Ecto neural progenitor cell (in vitro differentiated cells): ENCODE data around the gene DNAJC27.
"Not testable (repeated sequence)": the region's sequence is repeated elsewhere in the genome, so short reads cannot be mapped to it uniquely, and the experiment has no call there.

Experiments used
- DNase-seq: peaks from one replicate; pipeline ENCODE4 v3.0.0-alpha.2; 2018; ENCODE audit warnings: low spot score

The DNAJC27 gene

DNA sequence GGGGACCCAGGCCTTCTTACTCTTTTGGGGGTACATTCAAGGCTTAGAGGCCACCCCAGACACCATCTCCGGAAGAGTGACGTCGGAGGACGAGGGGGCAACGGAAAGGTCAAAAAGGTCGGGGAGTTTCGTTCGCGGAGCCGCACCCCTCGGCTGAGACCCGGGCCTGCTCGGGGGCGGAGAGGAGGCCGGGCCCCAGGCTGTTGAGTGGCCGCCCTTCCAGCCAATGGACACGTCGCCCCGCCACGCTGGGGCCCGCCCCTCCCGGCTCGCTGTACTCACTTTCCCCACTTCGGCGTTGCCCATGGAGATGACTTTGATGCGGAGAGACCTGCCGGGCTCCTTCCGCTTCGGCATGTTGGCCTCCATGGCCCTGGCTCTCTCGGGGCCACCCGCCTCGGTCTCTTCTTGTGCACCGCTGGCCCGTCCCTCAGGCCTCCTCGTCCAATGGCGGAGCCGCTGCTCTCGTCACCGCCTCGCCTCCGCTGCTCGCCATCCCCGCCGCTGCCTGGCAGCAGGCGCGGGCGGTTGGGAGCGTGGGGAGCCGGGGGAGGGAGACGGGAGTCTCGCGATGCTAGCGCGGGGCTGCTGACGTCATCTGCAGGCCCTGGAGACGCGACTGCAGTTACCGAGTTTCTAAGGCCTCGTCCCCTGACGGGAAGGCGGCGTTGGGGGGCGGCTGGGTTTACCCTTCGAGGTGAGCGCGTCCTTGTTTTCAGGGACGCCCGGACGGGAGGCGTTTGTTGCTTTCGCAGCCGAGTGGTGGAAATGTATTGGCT lies at the start of gene DNAJC27:
DNAJC27 (minus strand) TSS at position 420 of the 779 bp plus-strand sequence; CDS start at position 369, 51 bp downstream.
- peak; percentile 98 for DNase-seq

DNA sequence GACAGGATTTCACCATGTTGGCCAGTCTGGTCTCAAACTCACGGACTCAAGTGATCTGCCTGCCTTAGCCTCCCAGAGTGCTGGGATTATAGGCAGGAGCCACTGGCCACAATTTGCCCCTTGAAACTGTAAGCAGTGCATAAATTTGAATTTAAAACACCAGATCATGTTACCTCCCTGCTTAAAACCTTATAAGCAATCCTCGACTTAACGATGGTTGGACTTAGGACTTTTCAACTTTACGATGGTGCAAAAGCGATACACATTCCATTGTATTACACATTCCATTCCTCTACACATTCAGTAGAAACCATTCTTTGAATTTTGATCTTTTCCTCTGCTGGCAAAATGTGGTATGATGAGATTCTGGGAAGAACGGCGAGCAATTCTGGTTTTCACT lies 46.9 kb upstream of the DNAJC27 start:
- no peak for DNase-seq

DNA sequence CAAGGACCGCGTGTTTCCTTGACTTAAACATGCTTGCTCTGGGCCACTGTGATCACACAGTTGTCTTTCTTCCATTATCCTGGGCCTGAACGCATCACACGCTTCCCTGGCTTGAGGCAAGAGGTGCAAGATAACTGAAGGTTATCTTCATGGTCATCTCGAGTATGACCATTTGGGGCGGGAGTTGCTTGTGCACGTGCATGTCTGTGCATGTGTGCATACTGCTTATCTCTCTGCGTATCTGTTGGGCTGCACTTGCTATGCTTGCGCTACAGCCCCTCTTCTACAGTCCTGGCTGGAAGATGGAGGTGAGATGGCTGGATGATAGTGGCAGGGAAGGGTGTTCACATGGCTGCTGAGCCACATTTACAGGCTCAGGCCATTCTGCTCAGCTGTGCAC lies 42.9 kb upstream of the DNAJC27 start:
- DNase-seq, result no peak

DNA sequence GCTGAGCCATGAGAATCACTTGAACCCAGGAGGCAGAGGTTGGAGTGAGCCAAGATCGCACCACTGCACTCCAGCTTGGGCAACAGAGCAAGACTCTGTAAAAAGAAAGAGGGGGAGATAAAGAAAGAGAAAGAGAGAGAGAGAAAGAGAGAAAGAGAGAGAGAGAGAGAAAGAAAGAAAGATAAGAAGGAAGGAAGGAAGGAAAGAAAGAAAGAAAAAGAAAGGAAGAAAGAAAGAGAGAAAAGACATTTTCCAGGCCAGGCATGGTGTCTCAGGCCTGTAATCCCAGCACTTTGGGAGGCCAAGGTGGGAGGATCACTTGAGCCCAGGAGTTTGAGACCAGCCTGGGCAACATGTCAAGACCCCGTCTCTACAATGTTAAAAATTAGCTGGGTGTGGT lies 39.6 kb upstream of the DNAJC27 start:
- DNase-seq, result not testable (repeated sequence)

DNA sequence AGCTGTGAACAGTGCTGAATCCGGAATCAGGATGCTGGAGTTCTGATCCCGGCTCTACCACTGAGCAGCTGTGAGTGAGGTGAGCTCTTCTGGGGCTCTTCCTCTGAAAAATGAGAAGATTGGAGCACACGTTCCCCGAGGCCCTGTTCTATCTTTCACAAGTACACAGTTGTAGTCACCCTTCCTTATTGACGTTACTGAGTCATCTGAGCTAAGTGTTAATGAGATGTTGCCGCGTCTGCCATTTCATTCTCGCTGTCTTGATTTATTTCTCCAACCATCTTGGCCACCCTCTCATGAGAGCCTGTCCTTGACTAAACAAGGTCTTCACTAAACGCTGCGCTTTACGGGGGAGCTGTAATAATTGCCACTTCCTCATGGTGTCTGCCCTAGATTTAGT lies 38.2 kb upstream of the DNAJC27 start:
- DNase-seq, result no peak

DNA sequence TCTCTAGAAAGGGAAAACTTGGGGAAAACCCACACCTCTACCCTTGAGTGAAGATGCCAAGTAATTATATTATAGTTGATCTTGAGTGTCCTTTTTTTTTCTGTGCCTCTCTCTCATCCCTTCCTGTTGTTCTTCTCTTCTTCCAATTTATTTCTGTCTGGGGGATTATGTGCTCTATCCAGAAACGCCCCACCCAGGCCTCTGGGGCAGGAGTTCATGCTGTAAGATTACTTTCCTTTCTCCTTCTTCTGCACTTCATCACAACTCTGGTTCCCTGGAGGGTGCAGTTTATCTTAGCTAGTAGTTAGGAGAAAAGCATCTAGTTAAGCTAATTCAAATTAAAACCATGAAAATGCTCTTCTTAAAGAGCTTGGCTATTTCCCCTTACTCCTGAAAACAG lies 30.3 kb upstream of the DNAJC27 start:
- DNase-seq, result no peak

DNA sequence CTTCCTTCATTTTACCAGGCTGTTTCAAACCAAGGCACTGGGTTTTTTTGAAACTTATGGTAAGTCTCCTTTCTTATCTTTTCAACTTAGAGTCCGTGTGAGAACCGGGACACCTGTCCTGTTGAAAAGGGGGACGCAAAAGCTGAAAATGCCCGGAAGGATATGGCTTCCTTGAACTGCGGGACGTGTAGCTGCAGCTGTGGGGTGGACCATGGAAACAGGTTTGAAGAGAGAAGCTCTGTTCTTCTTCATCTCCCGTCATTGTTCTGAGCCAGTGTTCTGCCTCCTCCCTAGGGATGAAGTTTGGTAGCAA lies 29.5 kb upstream of the DNAJC27 start:
- DNase-seq, result no peak

DNA sequence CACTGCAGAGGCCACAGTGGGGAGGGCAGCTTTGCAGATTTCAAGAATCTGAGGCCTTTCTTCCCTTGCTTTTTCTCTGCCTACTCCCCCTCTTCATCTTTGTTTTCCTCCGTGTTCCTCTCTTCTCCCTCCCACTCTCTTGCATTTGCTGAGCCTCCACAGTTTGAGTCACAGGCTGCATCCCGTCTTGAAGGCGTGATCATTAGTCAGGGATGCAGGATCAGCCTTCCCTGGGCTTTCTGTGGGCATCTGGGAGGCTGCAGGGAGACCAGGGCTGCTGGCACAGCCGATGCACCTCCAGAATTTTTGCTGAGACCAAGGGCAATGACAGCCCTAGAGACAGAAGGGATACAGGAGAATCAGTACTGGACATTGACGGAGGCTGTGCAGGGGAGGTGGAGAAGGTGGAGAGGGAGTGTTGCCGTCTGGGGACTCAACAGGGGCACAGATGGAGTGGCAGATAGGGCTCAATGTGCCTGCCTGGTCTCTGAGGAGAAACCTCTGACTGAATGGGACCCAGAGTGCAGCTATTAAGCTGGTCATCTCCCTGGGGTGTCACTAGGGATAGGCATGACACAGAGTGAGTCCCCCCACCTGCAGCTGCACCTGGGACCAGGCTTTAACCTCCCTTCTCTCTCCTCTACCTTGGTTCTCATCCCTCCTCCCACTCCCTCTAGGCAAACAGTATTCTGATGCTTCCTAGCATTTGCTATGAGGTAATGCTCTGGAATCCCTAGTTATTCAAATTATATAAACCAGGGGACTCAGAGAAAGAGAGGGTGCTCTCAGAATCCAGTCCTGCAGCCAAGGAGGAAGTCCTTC lies 29.0 kb upstream of the DNAJC27 start:
- DNase-seq, result no peak

DNA sequence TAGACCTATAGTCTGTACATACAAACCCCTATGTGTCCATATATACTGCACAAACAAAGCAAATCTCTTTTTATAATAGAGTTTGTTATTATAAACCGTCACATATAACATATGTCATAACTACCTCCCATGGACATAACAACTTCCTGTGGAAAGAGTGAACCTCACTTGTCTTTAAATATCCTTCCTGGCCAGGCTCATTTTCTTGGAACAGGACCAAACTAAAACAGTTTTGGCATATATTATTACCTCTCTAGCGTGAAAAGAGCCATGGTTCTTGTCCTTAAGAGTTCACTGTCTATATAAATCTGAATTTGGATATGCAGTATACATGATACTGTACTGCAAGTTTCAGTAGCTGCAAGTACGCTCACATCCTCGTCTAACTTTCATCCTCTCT lies 28.3 kb upstream of the DNAJC27 start:
- no peak for DNase-seq

DNA sequence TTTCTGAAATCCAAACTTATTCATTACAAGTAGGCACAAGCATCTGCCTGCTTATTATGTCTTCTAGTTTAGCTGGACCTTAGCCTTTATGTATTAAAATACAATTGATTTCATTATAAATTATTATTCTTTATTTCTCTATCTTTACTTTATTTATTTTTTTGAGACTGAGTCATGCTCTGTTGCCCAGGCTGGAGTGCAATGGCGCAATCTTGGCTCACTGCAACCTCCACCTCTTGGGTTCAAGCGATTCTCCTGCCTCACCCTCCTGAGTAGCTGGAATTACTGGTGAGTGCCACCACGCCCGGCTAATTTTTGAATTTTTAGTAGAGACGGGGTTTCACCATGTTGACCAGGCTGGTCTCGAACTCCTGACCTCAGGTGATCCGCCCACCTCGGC lies 27.3 kb upstream of the DNAJC27 start:
- DNase-seq, result not testable (repeated sequence)

DNA sequence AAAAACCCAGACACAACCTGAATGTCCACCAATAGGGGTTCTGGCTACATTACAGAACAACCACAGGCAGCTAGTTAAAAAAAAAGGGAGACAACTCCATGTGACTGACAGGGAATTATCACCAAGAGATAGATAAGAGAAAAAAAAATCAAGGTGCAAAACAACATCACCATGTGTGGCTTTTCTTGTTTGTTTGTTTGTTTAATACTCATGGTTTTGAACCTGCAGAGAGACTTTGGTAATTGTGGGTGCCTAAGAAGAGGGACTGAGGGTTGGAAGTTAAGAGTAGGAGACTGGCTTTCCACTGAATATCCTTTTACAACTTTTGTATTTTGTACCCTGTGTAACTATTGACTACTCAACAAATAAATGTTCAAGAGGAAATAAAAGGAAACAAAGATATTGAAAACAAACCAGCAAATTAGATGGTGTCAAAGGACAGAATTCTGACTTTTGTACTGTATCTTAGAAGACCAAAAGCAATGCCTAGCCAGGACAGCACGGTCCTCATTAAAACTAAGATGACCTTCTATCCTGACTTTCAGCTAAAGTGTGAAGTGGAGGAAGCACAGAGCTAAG lies 22.5 kb upstream of the DNAJC27 start:
- DNase-seq, result no peak

DNA sequence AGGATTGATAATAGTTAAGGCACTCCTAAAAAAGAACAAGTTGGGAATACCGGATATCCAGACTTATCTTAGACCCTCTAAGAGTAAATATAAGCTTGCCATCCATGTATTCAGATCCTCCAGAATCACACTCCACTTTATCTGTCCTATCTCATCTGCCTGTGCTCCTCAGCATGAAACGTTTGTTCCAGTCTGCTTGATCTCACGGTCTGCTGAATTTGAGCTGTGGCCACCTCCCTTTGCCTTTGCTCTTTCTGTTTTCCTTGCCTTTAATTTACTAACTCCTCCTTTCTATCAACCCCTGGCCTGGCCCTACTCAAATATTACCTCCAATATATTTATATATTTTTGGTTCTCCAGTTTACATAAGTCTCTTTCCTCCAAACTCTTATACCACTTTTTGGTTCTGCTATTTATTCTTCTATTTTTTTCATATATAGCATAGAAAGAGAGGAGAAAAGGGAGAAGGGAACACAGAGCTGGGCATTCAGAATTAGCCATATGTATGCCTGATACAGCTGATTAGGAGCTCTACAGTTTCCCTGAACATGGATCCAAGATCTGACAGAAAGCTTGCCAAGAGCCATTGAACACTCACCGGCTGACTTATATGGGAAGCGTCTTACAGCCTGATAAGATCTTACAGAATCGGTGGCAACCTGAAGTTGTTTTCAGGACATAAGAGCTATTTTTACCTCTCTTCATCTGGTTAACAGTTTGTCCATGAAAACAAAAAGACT lies 21.8 kb upstream of the DNAJC27 start:
- no peak for DNase-seq

DNA sequence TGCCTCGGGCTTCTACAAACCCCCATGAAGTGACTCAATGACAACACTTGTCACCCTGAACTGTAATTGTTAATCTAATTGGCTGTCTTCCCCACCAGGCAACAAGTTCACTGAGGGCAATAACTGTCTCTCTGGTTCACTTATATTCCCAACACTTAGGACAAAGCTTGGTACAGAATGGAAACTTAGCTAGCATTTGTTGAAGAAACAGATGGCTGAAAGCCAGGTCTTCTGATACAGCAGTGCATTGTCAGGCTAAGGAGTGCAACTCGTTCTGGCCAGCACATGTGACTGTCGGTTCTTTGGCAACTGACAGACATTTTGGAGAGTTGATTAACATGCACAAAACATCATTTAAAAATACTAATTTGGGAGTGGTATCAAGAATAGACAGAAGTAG lies 14.6 kb upstream of the DNAJC27 start:
- DNase-seq, result no peak

DNA sequence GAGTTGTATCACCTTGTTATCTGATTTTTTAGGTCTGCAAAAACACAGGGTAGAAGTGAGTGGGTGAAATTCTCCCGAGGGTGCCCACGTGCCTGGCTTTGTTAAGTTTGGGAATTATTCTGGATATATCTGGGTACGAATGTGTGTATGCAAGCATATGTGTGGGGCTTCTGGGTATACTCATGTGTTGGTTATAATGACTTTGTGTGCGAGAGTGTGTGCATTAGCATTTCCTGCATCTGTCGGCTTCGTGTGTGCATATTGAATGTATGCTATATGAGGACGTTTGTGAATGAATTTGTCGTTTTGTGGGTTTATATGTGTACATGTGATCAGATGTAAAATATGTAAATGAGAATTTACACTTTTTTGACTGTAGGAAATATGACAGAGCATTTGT lies 13.8 kb upstream of the DNAJC27 start:
- DNase-seq, result no peak

DNA sequence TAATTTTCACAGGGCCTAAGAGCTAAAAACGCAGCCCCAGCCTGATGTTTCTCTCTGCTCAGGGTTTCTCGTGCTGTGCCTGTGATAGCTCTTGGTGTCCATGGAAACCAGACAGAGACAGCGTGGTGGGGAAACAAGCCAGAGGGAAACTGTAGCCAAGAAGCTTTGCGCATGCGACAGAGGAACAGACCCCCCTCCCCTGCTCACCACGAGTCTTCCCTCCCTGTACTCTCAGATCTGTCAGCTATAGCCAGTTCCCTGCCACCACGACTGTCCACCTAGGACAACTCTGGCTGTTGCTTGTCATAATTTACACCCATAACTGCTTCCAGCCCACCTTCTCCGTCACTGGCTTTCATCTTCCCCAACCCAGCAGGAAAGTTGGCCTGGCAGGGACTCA lies 13.2 kb upstream of the DNAJC27 start:
- peak; percentile 66 for DNase-seq

DNA sequence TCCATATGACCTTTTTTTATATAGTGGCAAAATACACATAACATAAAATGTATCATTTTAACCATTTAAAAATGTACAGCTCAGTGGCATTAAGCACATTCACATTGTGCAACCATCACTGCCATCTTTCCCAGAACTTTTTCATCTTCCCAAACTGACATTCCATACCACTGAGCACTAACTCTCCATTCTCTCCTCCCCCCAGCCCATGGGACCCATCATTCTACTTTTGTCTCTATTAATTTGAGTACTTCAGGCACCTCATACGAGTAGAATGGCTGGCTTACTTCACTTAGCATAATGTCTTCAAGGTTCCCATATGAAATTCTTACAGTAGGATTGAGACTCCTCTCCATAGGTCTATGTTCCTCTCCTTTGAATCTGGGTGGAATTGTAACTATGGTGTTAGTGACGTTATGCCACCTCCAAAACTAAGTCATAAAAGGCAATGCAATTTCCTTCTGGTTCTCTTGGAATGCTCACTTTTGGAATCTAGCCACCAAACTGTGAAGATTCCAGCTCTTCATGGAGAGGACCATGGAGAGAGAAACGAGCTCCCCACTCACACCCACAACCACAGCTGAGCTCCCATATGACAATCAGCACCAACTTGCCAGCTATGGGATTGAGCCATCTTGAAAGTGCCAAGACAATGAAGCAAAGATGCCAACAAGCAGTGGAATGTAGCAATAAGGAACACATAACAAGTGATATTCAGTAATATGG lies 9.8 kb upstream of the DNAJC27 start:
- DNase-seq, result no peak

DNA sequence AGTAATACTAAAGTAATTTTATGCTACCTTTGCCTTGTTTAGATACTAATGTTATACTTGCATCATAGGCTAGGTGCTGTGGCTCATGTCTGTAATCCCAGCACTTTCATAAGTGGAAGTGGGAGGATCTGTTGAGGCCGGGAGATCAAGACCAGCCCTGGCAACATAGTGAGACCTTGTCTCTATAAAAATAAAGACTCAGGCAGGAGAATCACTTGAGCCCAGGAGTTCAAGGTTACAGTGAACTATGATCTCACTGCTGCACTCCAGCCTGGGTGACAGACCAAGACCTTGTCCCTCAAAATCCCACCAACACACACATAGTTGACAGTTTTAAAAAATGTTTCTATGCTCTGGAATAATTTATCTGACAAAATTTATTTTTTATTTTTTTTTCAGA lies 6.9 kb upstream of the DNAJC27 start:
- DNase-seq, result no peak

DNA sequence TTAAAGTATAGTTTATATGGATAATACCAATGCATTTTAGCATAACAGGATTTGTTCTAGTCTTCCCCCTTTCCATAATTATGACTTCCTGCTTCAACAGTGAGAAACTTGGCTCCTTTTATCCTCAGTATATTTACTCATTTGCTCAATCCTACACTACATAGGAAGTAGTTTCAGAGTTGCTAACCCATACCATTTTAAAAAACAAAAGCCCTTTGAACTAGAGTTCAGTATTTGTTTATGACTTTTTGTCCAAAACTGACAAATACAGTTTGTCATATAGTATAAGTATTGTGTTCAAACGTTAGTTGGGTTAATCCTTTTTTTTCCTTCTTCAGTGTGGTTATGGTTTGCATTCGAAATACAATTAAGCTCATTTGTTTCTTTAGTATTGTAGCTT lies 5.9 kb upstream of the DNAJC27 start:
- DNase-seq, result no peak

DNA sequence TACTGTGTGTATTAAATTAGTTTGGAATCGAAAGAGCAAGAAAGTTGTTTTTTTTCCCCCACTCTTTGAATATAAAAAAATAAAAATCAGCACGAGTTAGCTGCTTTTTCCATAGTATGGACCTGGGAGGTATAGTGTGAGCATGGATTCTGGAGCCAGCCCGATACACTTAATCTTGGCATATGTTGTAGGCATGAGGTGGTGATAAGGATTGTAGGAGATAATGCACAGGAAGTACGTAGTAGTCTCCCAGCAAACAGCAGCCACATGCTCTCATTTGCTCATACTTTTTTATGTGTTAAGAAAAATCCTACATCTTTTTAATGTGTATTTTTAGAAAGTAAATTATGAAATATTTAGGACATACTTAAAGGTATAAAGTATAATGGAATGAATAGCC lies 2.1 kb upstream of the DNAJC27 start:
- no peak for DNase-seq

DNA sequence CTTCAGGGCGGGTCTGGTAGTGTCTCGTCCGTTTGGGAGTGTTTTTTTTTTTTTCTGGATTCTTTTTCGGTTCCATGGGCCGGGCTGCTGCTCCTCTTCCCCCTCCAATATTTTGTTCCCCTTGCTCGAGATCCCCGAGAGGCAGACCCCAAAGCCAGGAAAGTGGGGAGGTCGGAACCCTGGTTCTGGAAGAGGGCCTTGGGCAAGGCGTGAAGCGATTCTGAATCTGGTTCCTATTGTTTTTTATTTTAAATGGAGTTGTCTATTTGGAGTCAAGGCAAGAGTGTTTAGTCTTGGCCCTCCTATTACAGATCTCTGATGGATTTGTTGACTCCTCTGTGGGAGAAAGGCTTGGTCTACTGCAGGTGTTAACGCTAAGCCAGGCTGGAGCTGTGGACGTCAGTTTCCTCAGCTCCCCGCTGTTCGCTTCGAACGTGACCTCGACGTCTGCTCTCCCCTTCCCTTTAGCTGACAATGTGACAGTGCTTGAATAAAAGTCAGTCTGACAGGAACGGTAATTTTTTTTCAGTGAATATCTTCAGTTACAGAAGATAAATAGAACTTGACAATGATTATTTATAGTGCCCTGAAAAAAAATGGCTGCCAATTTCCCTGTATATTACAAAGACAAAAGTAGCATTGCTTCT lies 683 bp upstream of the DNAJC27 start:
- peak; percentile 50 for DNase-seq

DNA sequence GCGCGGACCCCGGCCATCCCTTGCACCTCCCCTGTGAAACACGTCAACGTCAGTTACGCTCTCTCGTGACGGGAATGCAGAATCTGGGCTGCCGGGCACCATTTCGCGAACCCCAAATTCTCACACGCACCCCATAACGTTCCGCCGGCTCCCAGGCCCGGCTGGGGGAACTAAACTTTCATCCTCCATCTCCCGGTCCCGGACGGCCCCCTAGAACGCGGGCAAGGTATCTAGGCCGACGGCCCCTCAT lies 544 bp downstream of the DNAJC27 start:
- no peak for DNase-seq
